Kidney epithelial cell (primary cell): Measurements from ENCODE around the gene OSBPL2. TPM values are rescaled to one million over a fixed set of nuclear protein-coding genes. Genes with fewer than 3 reads are reported as not detected.

ENCODE experiments used
- DNase-seq: peaks from one replicate; pipeline ENCODE4 v3.0.0-alpha.2; 2010; ENCODE audit warnings: low read depth
- H3K27me3 ChIP-seq: 2 replicates; pipeline ENCODE4 v1.6.0; 2011; ENCODE audit warnings: low read length; ENCODE audit not compliant: control insufficient read depth, insufficient read depth
- H3K36me3 ChIP-seq: 2 replicates; pipeline ENCODE4 v1.5.1; 2011; ENCODE audit warnings: low read length; ENCODE audit not compliant: control insufficient read depth, insufficient read depth
- H3K4me3 ChIP-seq: 2 replicates; pipeline ENCODE4 v1.5.1; 2011; ENCODE audit warnings: low read depth, mild to moderate bottlenecking, control low read depth, low read length
- total RNA-seq: library from RNA; depleted of rRNA; stranded (reverse); fragments of >200 nt; gene quantifications from 2 replicates; pipeline ENCODE4 v1.2.3, GENCODE V29; 2015
- TF ChIP-seq, protein P1 (sequence below): IDR thresholded peaks from 2 replicates; pipeline ENCODE4 v1.5.1; 2011; ENCODE audit warnings: mild to moderate bottlenecking, moderate library complexity, low read length, control low read depth, inconsistent platforms; ENCODE audit not compliant: insufficient read depth, poor library complexity, severe bottlenecking

Gene OSBPL2
- total RNA-seq, 1 donor from 2014 or later, result 26.5 TPM

DNA sequence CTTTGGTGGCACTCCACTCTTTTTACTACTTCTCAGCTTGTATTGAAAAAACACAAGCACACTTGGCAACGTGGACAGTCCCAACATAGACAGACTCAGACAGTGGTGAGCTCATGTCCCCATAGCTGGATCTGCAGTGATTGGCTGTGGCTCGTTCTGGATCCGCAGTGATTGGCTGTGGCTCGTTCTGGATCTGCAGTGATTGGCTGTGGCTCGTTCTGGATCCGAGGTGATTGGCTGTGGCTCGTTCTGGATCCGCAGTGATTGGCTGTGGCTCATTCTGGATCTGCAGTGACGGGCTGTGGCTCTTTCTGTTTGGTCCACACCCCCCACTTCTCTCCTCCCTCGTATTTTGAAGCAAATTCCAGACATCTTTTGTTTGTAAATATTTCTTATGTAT, 28.0 kb downstream of the OSBPL2 start:
- no peak for DNase-seq
- H3K36me3 ChIP-seq, result peaks cover 1% of the 10 kb centered on the region
- no peak overlapping the region for H3K4me3 ChIP-seq
- H3K27me3 ChIP-seq, result no peaks in the 10 kb centered on the region
- TF ChIP-seq, protein P1, sequence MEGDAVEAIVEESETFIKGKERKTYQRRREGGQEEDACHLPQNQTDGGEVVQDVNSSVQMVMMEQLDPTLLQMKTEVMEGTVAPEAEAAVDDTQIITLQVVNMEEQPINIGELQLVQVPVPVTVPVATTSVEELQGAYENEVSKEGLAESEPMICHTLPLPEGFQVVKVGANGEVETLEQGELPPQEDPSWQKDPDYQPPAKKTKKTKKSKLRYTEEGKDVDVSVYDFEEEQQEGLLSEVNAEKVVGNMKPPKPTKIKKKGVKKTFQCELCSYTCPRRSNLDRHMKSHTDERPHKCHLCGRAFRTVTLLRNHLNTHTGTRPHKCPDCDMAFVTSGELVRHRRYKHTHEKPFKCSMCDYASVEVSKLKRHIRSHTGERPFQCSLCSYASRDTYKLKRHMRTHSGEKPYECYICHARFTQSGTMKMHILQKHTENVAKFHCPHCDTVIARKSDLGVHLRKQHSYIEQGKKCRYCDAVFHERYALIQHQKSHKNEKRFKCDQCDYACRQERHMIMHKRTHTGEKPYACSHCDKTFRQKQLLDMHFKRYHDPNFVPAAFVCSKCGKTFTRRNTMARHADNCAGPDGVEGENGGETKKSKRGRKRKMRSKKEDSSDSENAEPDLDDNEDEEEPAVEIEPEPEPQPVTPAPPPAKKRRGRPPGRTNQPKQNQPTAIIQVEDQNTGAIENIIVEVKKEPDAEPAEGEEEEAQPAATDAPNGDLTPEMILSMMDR, result no peak

DNA sequence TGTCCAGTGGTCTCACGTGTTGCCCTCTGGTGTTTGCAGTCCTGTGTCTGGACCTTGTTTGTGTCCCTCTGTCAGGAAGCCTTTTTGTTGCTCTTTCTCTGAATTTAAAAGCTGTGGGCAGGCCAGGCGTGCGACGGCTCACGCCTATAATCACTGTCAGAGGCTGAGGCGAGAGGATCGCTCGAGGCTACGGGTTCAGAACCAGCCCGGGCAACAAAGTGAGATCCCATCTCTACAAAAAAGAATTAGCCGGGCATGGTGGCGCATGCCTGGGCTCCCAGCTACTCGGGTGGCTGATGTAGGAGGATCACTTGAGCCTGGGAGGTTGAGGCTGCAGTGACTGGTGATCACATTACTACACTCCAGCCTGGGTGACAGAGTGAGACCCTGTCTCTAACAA, 28.5 kb downstream of the OSBPL2 start:
- H3K36me3 ChIP-seq, result peaks cover 1% of the 10 kb centered on the region
- TF ChIP-seq, protein P1, result no peak
- no peaks in the 10 kb centered on the region for H3K27me3 ChIP-seq
- H3K4me3 ChIP-seq, result no peak overlapping the region
- DNase-seq, result no peak

DNA sequence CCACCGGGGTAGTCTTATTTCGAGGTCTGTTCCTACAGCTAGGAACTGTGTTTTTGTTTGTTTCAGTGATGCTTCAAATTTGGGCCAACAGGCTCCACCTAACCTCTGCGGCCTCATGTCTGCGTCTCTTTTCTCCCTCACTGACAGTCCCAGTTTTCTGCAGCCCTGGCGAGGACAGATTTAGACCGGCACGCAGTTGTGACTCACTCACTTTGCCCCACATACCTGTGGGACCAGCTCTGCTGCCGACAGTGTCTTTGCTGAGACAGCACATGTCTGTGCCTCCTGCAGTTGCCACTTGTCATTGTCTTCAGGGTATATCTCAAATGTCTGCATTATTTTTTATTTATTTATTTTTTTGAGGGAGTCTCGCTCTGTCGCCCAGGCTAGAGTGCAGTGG, 29.2 kb downstream of the OSBPL2 start:
- DNase-seq, result no peak
- H3K36me3 ChIP-seq, result peaks cover 1% of the 10 kb centered on the region
- TF ChIP-seq, protein P1, result no peak
- H3K27me3 ChIP-seq, result no peaks in the 10 kb centered on the region
- H3K4me3 ChIP-seq, result no peak overlapping the region

DNA sequence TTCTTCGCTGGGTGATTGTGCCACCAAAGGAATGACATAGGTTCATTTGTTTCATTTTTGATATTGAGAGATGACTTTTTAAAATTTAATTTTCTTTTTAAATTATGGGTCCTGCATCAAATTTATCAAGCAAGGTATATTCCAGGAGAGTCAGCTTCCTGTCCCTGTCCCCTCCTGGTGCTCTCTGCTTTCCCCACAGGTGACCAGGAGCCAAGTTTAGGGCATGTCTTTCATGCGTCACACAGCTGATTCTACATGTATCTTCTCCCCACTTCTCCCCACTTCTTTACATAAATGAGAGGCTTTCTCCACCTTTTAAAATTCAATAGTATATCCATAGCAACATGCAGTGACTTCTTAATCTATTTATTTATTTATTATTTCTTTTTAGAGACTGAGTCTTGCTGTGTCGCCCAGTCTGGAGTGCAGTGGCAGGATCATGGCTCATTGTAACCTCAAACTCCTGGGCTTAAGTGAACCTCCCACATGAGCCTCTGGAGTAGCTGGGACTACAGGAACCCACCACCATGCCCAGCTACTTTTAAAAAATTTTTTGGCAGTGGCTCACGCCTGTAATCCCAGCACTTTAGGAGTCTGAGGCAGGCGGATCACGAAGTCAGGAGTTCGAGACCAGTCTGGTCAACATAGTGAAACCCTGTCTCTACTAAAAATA, 30.0 kb downstream of the OSBPL2 start:
- DNase-seq, result no peak
- Histone ChIP-seq H3K4me3 (no peak overlapping the region), H3K27me3 (no peaks in the 10 kb centered on the region), H3K36me3 (peaks cover 1% of the 10 kb centered on the region)
- TF ChIP-seq, protein P1, result no peak

DNA sequence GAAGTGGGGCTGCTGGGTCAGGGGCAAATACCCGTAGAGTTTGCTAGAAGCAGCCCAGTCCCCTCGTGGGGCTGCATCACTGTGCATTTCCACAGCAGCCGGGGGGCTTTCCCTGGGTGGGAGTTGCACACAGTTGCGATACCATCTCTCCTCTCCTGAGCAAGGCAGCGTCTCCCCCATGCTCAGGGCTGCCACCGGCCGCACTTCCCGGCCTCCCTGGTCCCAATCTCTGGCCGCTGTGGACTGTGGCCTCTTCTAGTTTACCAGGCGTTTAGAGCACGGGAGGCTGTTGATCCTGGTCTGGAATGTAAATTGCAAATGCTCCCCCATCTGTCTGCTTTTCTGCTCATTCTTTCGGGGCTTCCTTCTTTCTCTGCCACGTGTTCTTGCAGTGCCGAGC, 31.1 kb downstream of the OSBPL2 start:
- TF ChIP-seq, protein P1, result no peak
- H3K27me3 ChIP-seq, result no peaks in the 10 kb centered on the region

DNA sequence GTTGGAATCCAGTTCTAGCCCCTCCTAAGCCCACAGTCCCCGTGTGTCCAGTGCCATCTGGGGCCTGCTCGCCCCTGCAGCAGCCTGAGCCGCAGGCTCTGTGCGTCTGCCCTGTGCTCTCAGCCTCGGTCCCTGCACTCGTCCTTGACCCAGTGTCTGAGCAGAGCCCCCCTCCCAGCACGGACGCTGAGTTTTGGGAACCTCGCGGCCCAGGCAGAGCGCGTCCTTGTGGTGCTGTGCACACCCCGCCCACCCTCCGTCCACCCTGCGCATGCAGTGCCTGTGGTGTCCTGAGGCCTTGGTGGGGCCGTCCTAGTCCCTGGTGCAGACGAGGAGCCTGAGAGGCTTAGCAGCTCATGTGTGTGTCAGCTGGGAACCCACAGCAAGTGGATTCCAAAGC, 31.6 kb downstream of the OSBPL2 start:
- no peak overlapping the region for H3K4me3 ChIP-seq
- H3K36me3 ChIP-seq, result peaks cover 1% of the 10 kb centered on the region
- no peaks in the 10 kb centered on the region for H3K27me3 ChIP-seq
- TF ChIP-seq, protein P1, result no peak
- no peak for DNase-seq

More for the DNA sequence above, 31.1 kb downstream of the OSBPL2 start:
- DNase-seq, result no peak
- peaks cover 1% of the 10 kb centered on the region for H3K36me3 ChIP-seq
- no peak overlapping the region for H3K4me3 ChIP-seq
